ENCODE results near the gene HP. TPM values are rescaled to one million over a fixed set of nuclear protein-coding genes. Genes with fewer than 3 reads are reported as not detected.
A peak's percentile ranks its signal among the peaks of the same experiment; 100 is the strongest.
"Not testable (repeated sequence)": the region's sequence is repeated elsewhere in the genome, so short reads cannot be mapped to it uniquely, and the experiment has no call there.

The HP gene
- total RNA-seq, 1 donor from 2014 or later = not detected

- DNase-seq (ENCODE audit: low read depth) = no peak
- no peak overlapping the region for H3K4me3 ChIP-seq (ENCODE audit: low read depth, low read length)
- no peak for TF ChIP-seq CTCF (conservative IDR thresholded peaks at IDR 0.05; ENCODE audit: low read depth, low read length)
Observed at GRCh38 chr16:72072514-72073342, 18.4 kb downstream of the HP start.

- no peak for DNase-seq (ENCODE audit: low read depth)
- H3K4me3 ChIP-seq (ENCODE audit: low read depth, low read length) = no peak overlapping the region
- TF ChIP-seq CTCF (conservative IDR thresholded peaks at IDR 0.05; ENCODE audit: low read depth, low read length) = no peak
Observed at GRCh38 chr16:72073560-72074230, 19.4 kb downstream of the HP start.

GRCh38 chr16:72075067-72075466, 20.8 kb downstream of the HP start:
- H3K4me3 ChIP-seq (ENCODE audit: low read depth, low read length); DNase-seq (ENCODE audit: low read depth): not testable (repeated sequence)

GRCh38 chr16:72076991-72077706, 22.8 kb downstream of the HP start:
- not testable (repeated sequence) for H3K4me3 ChIP-seq (ENCODE audit: low read depth, low read length); DNase-seq (ENCODE audit: low read depth)

- no peak overlapping the region for H3K4me3 ChIP-seq (ENCODE audit: low read depth, low read length)
- TF ChIP-seq CTCF (conservative IDR thresholded peaks at IDR 0.05; ENCODE audit: low read depth, low read length) = no peak
- peak; percentile 58 for DNase-seq (ENCODE audit: low read depth)
Observed at GRCh38 chr16:72083778-72084404, 29.6 kb downstream of the HP start.

GRCh38 chr16:72084445-72084844, 30.1 kb downstream of the HP start:
- no peak overlapping the region for H3K4me3 ChIP-seq (ENCODE audit: low read depth, low read length)
- DNase-seq (ENCODE audit: low read depth) = no peak
- TF ChIP-seq CTCF (conservative IDR thresholded peaks at IDR 0.05; ENCODE audit: low read depth, low read length) = no peak

- no peak for DNase-seq (ENCODE audit: low read depth)
- no peak for TF ChIP-seq CTCF (conservative IDR thresholded peaks at IDR 0.05; ENCODE audit: low read depth, low read length)
- no peak overlapping the region for H3K4me3 ChIP-seq (ENCODE audit: low read depth, low read length)
Observed at GRCh38 chr16:72085002-72085401, 30.7 kb downstream of the HP start.
